Osteocyte (in vitro differentiated cells): Measurements from ENCODE around the gene MRPL4. TPM values are rescaled to one million over a fixed set of nuclear protein-coding genes. Genes with fewer than 3 reads are reported as not detected.

ENCODE experiments used
- DNase-seq: peaks from one replicate; pipeline ENCODE4 v3.0.0; 2021; ENCODE audit warnings: mixed read lengths; ENCODE audit not compliant: unreplicated experiment; ENCODE audit errors: extremely low spot score
- H3K27ac Mint-ChIP-seq: one replicate; pipeline ENCODE4 v1.8.0; 2021; ENCODE audit warnings: mild to moderate bottlenecking, mixed read lengths; ENCODE audit not compliant: unreplicated experiment
- H3K27me3 Mint-ChIP-seq: one replicate; pipeline ENCODE4 v1.8.0; 2021; ENCODE audit warnings: mixed read lengths; ENCODE audit not compliant: unreplicated experiment
- H3K36me3 Mint-ChIP-seq: one replicate; pipeline ENCODE4 v1.8.0; 2021; ENCODE audit warnings: mixed read lengths; ENCODE audit not compliant: unreplicated experiment
- H3K4me1 Mint-ChIP-seq: one replicate; pipeline ENCODE4 v1.8.0; 2021; ENCODE audit warnings: mixed read lengths; ENCODE audit not compliant: unreplicated experiment
- H3K4me3 Mint-ChIP-seq: one replicate; pipeline ENCODE4 v1.8.0; 2021; ENCODE audit warnings: mild to moderate bottlenecking, moderate library complexity, mixed read lengths; ENCODE audit not compliant: unreplicated experiment
- H3K9me3 Mint-ChIP-seq: one replicate; pipeline ENCODE4 v1.8.0; 2021; ENCODE audit warnings: mixed read lengths; ENCODE audit not compliant: unreplicated experiment
- total RNA-seq: library from RNA; stranded (reverse); gene quantifications from 2 replicates; pipeline ENCODE4 v1.2.1, GENCODE V29; 2021
- TF ChIP-seq, protein P1 (sequence below): fragments of 200-600 bp; sonication (generic); IDR thresholded peaks from 2 replicates; pipeline ENCODE4 v1.5.0; 2021; ENCODE audit warnings: antibody characterized with exemption, mild to moderate bottlenecking, moderate library complexity

MRPL4 gene
- total RNA-seq, 1 donor from 2014 or later = 57.0 TPM

GRCh38 chr19:10228920-10229319, 23.1 kb upstream of the MRPL4 start:
- Mint-ChIP-seq H3K9me3 (no peaks in the 10 kb centered on the region), H3K4me3 (peak overlapping the region; percentile 48), H3K36me3 (peaks cover 7% of the 10 kb centered on the region), H3K27me3 (no peaks in the 10 kb centered on the region), H3K4me1 (peaks cover 31% of the 10 kb centered on the region), H3K27ac (peak overlapping the region; percentile 70)
- TF ChIP-seq, protein P1, sequence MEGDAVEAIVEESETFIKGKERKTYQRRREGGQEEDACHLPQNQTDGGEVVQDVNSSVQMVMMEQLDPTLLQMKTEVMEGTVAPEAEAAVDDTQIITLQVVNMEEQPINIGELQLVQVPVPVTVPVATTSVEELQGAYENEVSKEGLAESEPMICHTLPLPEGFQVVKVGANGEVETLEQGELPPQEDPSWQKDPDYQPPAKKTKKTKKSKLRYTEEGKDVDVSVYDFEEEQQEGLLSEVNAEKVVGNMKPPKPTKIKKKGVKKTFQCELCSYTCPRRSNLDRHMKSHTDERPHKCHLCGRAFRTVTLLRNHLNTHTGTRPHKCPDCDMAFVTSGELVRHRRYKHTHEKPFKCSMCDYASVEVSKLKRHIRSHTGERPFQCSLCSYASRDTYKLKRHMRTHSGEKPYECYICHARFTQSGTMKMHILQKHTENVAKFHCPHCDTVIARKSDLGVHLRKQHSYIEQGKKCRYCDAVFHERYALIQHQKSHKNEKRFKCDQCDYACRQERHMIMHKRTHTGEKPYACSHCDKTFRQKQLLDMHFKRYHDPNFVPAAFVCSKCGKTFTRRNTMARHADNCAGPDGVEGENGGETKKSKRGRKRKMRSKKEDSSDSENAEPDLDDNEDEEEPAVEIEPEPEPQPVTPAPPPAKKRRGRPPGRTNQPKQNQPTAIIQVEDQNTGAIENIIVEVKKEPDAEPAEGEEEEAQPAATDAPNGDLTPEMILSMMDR = peak; percentile 58
- no peak for DNase-seq

DNA sequence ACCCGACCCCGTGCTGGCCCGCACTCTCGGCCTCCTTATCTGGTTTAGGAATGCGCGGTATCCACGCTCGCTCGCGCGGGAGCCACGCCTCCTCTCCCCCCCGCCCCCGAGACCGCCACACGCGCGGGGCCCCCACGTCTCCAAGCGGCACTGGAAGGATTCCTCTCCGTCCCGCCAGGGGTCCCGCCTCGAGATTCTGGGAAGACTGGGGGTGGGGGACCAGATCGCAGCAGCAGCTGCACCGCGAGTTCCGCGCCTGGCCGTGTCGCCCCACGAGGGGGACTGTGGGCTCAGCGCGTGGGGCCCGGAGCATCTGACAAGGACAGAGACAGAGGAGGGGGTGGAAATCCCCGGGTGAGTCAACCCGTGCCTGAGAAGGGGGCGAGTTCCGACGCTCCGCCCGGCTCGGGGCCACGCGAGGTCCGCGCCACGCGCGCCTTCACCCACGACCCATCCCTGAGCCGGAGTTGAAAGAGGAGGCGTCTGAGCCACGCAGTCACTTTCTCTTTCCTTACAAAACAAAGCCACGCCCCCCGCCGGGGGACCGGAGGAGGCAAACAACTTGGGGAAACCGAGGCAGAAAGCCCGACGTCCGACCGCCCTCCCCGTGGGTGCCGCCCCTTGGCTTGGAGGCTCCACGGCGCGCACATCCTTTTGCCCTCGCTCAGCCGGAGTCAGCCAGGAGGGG, 21.7 kb upstream of the MRPL4 start:
- no peaks in the 10 kb centered on the region for H3K36me3 Mint-ChIP-seq
- no peak for DNase-seq
- no peaks in the 10 kb centered on the region for H3K9me3 Mint-ChIP-seq
- peak overlapping the region; percentile 87 for H3K4me3 Mint-ChIP-seq
- H3K4me1 Mint-ChIP-seq = peaks cover 33% of the 10 kb centered on the region
- peak overlapping the region; percentile 72 for H3K27ac Mint-ChIP-seq
- TF ChIP-seq, protein P1 = no peak
- no peaks in the 10 kb centered on the region for H3K27me3 Mint-ChIP-seq

- no peaks in the 10 kb centered on the region for H3K9me3 Mint-ChIP-seq
- H3K4me1 Mint-ChIP-seq = peaks cover 32% of the 10 kb centered on the region
- peak within 1 kb of the TSS; percentile 87 for H3K4me3 Mint-ChIP-seq
- TF ChIP-seq, protein P1 = no peak
- no peaks in the 10 kb centered on the region for H3K27me3 Mint-ChIP-seq
- no peaks in the 10 kb centered on the region for H3K36me3 Mint-ChIP-seq
- DNase-seq = peak; percentile 94
- peak within 1 kb of the TSS; percentile 82 for H3K27ac Mint-ChIP-seq
Observed at GRCh38 chr19:10230861-10231611, 21.0 kb upstream of the MRPL4 start, which contains the start of gene S1PR2. S1PR2 (minus strand) TSS chr19:10231331; CDS start chr19:10224905, 6,426 bp downstream.

DNA sequence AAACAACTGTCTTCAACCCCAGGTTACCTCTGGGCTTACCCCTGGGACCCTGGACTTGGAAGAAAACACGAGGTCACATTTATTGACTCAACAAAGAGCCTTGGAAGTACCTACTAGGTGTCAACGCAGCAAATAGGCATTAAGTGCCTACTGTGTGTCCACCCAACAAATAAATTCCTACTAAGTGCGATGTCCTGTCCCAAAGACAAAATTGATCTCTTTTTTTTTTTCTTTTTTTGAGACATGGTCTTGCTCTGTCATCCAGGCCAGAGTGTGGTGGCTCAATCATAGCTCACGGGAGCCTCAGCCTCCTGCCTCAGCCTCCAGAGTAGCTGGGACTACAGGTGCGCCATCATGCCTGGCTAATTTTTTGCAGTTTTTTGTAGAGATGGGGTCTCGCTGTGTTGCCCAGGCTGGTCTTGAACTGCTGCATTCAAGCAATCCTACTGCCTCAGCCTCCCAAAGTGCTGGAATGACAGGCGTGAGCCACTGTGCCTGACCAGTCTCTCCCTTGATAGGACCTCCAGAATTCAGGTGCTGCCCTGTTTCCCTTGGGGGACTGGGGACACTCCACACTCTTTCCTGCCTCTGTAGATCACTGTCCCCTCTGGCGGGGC, 20.3 kb upstream of the MRPL4 start:
- peak overlapping the region; percentile 82 for H3K27ac Mint-ChIP-seq
- no peak for DNase-seq
- H3K27me3 Mint-ChIP-seq = no peaks in the 10 kb centered on the region
- peak overlapping the region; percentile 62 for H3K4me3 Mint-ChIP-seq
- no peaks in the 10 kb centered on the region for H3K36me3 Mint-ChIP-seq
- TF ChIP-seq, protein P1 = no peak
- H3K9me3 Mint-ChIP-seq = no peaks in the 10 kb centered on the region
- peaks cover 30% of the 10 kb centered on the region for H3K4me1 Mint-ChIP-seq

- H3K9me3 Mint-ChIP-seq = no peaks in the 10 kb centered on the region
- TF ChIP-seq, protein P1 = no peak
- peaks cover 37% of the 10 kb centered on the region for H3K4me1 Mint-ChIP-seq
- no peak overlapping the region for H3K27ac Mint-ChIP-seq
- no peaks in the 10 kb centered on the region for H3K36me3 Mint-ChIP-seq
- DNase-seq = no peak
- H3K27me3 Mint-ChIP-seq = no peaks in the 10 kb centered on the region
- H3K4me3 Mint-ChIP-seq = no peak overlapping the region
Observed at GRCh38 chr19:10233946-10234345, 18.1 kb upstream of the MRPL4 start.
